GM18867 (cell line): ENCODE data around the gene LYRM1.
"Not testable (repeated sequence)": the region's sequence is repeated elsewhere in the genome, so short reads cannot be mapped to it uniquely, and the experiment has no call there.

Experiments used
- ATAC-seq: cut with Tn5 transposase; IDR thresholded peaks from one replicate; pipeline ENCODE4 v1.9.1; 2021; ENCODE audit warnings: mild to moderate bottlenecking, moderate library complexity; ENCODE audit not compliant: unreplicated experiment

The LYRM1 gene

GRCh38 chr16:20931066-20931600, 30.6 kb downstream of the LYRM1 start:
- no peak for ATAC-seq

- ATAC-seq: no peak
Measured at GRCh38 chr16:20933589-20933988, 33.0 kb downstream of the LYRM1 start.

GRCh38 chr16:20937736-20938135, 37.2 kb downstream of the LYRM1 start:
- ATAC-seq: no peak

GRCh38 chr16:20938426-20938825, 37.9 kb downstream of the LYRM1 start:
- no peak for ATAC-seq

- no peak for ATAC-seq
Measured at GRCh38 chr16:20939611-20940010, 39.0 kb downstream of the LYRM1 start.

GRCh38 chr16:20940871-20941635, 40.5 kb downstream of the LYRM1 start:
- ATAC-seq: no peak

GRCh38 chr16:20941636-20941926, 41.0 kb downstream of the LYRM1 start:
- ATAC-seq: no peak

GRCh38 chr16:20942256-20942655, 41.7 kb downstream of the LYRM1 start:
- no peak for ATAC-seq

GRCh38 chr16:20944861-20945574, 44.4 kb downstream of the LYRM1 start:
- no peak for ATAC-seq

GRCh38 chr16:20945575-20945875, 45.0 kb downstream of the LYRM1 start:
- not testable (repeated sequence) for ATAC-seq

GRCh38 chr16:20946015-20946629, 45.6 kb downstream of the LYRM1 start:
- no peak for ATAC-seq

- no peak for ATAC-seq
Measured at GRCh38 chr16:20948444-20948843, 47.9 kb downstream of the LYRM1 start.

- no peak for ATAC-seq
Measured at GRCh38 chr16:20949660-20950059, 49.1 kb downstream of the LYRM1 start.

GRCh38 chr16:20950294-20950693, 49.7 kb downstream of the LYRM1 start:
- no peak for ATAC-seq

- no peak for ATAC-seq
Measured at GRCh38 chr16:20952139-20952920, 51.8 kb downstream of the LYRM1 start.

- no peak for ATAC-seq
Measured at GRCh38 chr16:20954574-20954973, 54.0 kb downstream of the LYRM1 start.

GRCh38 chr16:20956319-20956718, 55.7 kb downstream of the LYRM1 start:
- no peak for ATAC-seq

- no peak for ATAC-seq
Measured at GRCh38 chr16:20957153-20957552, 56.6 kb downstream of the LYRM1 start.

GRCh38 chr16:20960899-20961298, 60.3 kb downstream of the LYRM1 start:
- no peak for ATAC-seq

GRCh38 chr16:20968765-20969164, 68.2 kb downstream of the LYRM1 start:
- no peak for ATAC-seq

- ATAC-seq: no peak
Measured at GRCh38 chr16:20969386-20969785, 68.8 kb downstream of the LYRM1 start.
